ENCODE data around the gene SUSD6.

GRCh38 chr14:69600304-69600891 lies 11.0 kb upstream of the SUSD6 start:
- no peak for TF ChIP-seq POLR2A (IDR thresholded peaks at IDR 0.05)
- TF ChIP-seq, protein P1, sequence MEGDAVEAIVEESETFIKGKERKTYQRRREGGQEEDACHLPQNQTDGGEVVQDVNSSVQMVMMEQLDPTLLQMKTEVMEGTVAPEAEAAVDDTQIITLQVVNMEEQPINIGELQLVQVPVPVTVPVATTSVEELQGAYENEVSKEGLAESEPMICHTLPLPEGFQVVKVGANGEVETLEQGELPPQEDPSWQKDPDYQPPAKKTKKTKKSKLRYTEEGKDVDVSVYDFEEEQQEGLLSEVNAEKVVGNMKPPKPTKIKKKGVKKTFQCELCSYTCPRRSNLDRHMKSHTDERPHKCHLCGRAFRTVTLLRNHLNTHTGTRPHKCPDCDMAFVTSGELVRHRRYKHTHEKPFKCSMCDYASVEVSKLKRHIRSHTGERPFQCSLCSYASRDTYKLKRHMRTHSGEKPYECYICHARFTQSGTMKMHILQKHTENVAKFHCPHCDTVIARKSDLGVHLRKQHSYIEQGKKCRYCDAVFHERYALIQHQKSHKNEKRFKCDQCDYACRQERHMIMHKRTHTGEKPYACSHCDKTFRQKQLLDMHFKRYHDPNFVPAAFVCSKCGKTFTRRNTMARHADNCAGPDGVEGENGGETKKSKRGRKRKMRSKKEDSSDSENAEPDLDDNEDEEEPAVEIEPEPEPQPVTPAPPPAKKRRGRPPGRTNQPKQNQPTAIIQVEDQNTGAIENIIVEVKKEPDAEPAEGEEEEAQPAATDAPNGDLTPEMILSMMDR (IDR thresholded peaks at IDR 0.05 in 4 of 5, conservative IDR thresholded peaks at IDR 0.05 in 1 of 5): no peak
